ENCODE results near the gene B4GALT7. TPM values are rescaled to one million over a fixed set of nuclear protein-coding genes. Genes with fewer than 3 reads are reported as not detected.

B4GALT7 gene
- total RNA-seq, 2 experiments from 2014 or later = 24.9 to 38.5 TPM

GRCh38 chr5:177605667-177606066, 5.7 kb downstream of the B4GALT7 start:
- Histone ChIP-seq H3K79me2 (ENCODE audit: insufficient read depth, low read depth, low read length) (0 out of 2 replicates have a peak, but pooled peaks cover 3% of the 10 kb centered on the region), H3K9me2 (ENCODE audit: insufficient read depth, low read length) (no peaks in the 10 kb centered on the region), H3K27ac (ENCODE audit: low read depth, low read length, poor library complexity, severe bottlenecking) (no peak overlapping the region), H3K4me3 (ENCODE audit: low read depth, low read length, poor library complexity, severe bottlenecking) (no peak overlapping the region), H4K20me1 (ENCODE audit: insufficient read depth, low read length) (no peaks in the 10 kb centered on the region), H3K4me1 (ENCODE audit: insufficient read depth, low read length, poor library complexity, severe bottlenecking) (peaks cover 10% of the 10 kb centered on the region), H2AFZ (ENCODE audit: low read length) (no peak overlapping the region), H3K36me3 (ENCODE audit: insufficient read depth, low read length) (peaks cover 8% of the 10 kb centered on the region; the same call in 1 of the 2 replicates), H3K9me3 (ENCODE audit: low read length) (no peaks in the 10 kb centered on the region), H3K4me2 (ENCODE audit: low read length) (no peak overlapping the region)
- no TSS peak for BruUV-seq (replicated peaks)
- POLR2A ChIA-PET = interaction anchor here (0.6 to 1.1 kb wide), 2 partner anchors 12 to 295 kb away, joined by 3 read pairs; no protein-coding TSS in a partner anchor
- DNase-seq (ENCODE audit: low spot score) = no peak
- intact Hi-C loops (cut with micrococcal nuclease; ENCODE audit: unreplicated experiment) = loop anchor here (10.0 kb wide), 1 partner anchor 559 kb away; no protein-coding TSS in a partner anchor
- CTCF ChIA-PET (ENCODE audit: unreplicated experiment) = interaction anchor here (0.7 kb wide), 1 partner anchor 97 kb away, joined by 3 read pairs; no protein-coding TSS in a partner anchor
- TF ChIP-seq EZH2phosphoT487 (IDR thresholded peaks at IDR 0.05; ENCODE audit: borderline replicate concordance, low read depth, low read length) (no peak), CTCF (conservative IDR thresholded peaks at IDR 0.05; ENCODE audit: low read length) (no peak)

GRCh38 chr5:177606071-177607051, 6.4 kb downstream of the B4GALT7 start:
- intact Hi-C loops (cut with micrococcal nuclease; ENCODE audit: unreplicated experiment) = loop anchor here (10.0 kb wide), 1 partner anchor 558 kb away; no protein-coding TSS in a partner anchor

More at GRCh38 chr5:177606071-177607051, 6.4 kb downstream of the B4GALT7 start:
- Histone ChIP-seq H3K79me2 (ENCODE audit: insufficient read depth, low read depth, low read length) (no peaks in the 10 kb centered on the region), H4K20me1 (ENCODE audit: insufficient read depth, low read length) (no peaks in the 10 kb centered on the region), H3K36me3 (ENCODE audit: insufficient read depth, low read length) (peaks cover 8% of the 10 kb centered on the region; the same call in 1 of the 2 replicates), H3K9me2 (ENCODE audit: insufficient read depth, low read length) (no peaks in the 10 kb centered on the region), H3K4me3 (ENCODE audit: low read depth, low read length, poor library complexity, severe bottlenecking) (no peak overlapping the region), H3K4me1 (ENCODE audit: insufficient read depth, low read length, poor library complexity, severe bottlenecking) (peaks cover 3% of the 10 kb centered on the region), H3K27ac (ENCODE audit: low read depth, low read length, poor library complexity, severe bottlenecking) (no peak overlapping the region), H3K4me2 (ENCODE audit: low read length) (no peak overlapping the region), H3K9me3 (ENCODE audit: low read length) (no peaks in the 10 kb centered on the region), H2AFZ (ENCODE audit: low read length) (no peak overlapping the region)
- TF ChIP-seq EZH2phosphoT487 (IDR thresholded peaks at IDR 0.05; ENCODE audit: borderline replicate concordance, low read depth, low read length) (no peak), CTCF (conservative IDR thresholded peaks at IDR 0.05; ENCODE audit: low read length) (no peak)
- ChIA-PET CTCF (ENCODE audit: unreplicated experiment) (interaction anchor here (0.7 kb wide), 1 partner anchor 98 kb away, joined by 3 read pairs; no protein-coding TSS in a partner anchor), POLR2A (interaction anchor here (0.6 kb wide), 1 partner anchor 296 kb away, joined by 3 read pairs; no protein-coding TSS in a partner anchor)
- BruUV-seq (replicated peaks) = no TSS peak
- DNase-seq (ENCODE audit: low spot score) = no peak
